H1 (cell line): ENCODE results near the gene JADE1. TPM values are rescaled to one million over a fixed set of nuclear protein-coding genes. Genes with fewer than 3 reads are reported as not detected.

Source experiments
- CTCF ChIA-PET: fragments of 300-600 bp; sonication (Branson Sonifier 250); formaldehyde crosslinking; loops from one replicate; lab custom pipeline; 2021; ENCODE audit not compliant: partially characterized antibody; lab: Charles Lee
- POLR2A ChIA-PET: fragments of 300-600 bp; sonication (Branson Sonifier 250); formaldehyde crosslinking; loops from one replicate; lab custom pipeline; 2021; ENCODE audit warnings: inconsistent platforms; ENCODE audit not compliant: partially characterized antibody; lab: Charles Lee
- DNase-seq, 2 experiments: peaks; one replicate each; pipeline versions ENCODE4 v3.0.0 to v3.0.0-alpha.2; 2010 to 2022; ENCODE audit warnings: low spot score in 2 of 2, low read depth in 1 of 2, mixed read lengths in 1 of 2
- FAIRE-seq: peaks from 2 replicates; lab custom pipeline; 2011; peaks lifted over from hg19 to GRCh38; lab: Jason Lieb, UNC
- H2AFZ ChIP-seq: 2 replicates; pipeline ENCODE4 v1.8.1; 2012; ENCODE audit warnings: low read length, inconsistent platforms
- H2AK5ac ChIP-seq: 2 replicates; pipeline ENCODE4 v1.6.1; 2013; ENCODE audit warnings: low read depth, low read length
- H2BK120ac ChIP-seq: replicated peaks from 2 replicates; pipeline ENCODE3; 2013; ENCODE audit warnings: low read depth, low read length, inconsistent platforms
- H2BK12ac ChIP-seq: 2 replicates; pipeline ENCODE4 v1.6.1; 2013; ENCODE audit warnings: low read depth, low read length
- H2BK15ac ChIP-seq: 2 replicates; pipeline ENCODE4 v1.6.1; 2013; ENCODE audit warnings: low read length
- H2BK20ac ChIP-seq: 2 replicates; pipeline ENCODE4 v1.6.1; 2013; ENCODE audit warnings: low read length
- H2BK5ac ChIP-seq: 2 replicates; pipeline ENCODE4 v1.6.1; 2013; ENCODE audit warnings: low read depth, low read length
- H3K14ac ChIP-seq: 2 replicates; pipeline ENCODE4 v1.6.1; 2013; ENCODE audit warnings: inconsistent platforms; ENCODE audit not compliant: insufficient read length
- H3K18ac ChIP-seq: 2 replicates; pipeline ENCODE4 v1.6.1; 2013; ENCODE audit warnings: low read length; ENCODE audit errors: extremely low read depth
- H3K23ac ChIP-seq: 2 replicates; pipeline ENCODE4 v1.6.1; 2013; ENCODE audit warnings: inconsistent platforms; ENCODE audit not compliant: insufficient read length
- H3K23me2 ChIP-seq: 2 replicates; pipeline ENCODE4 v1.6.1; 2013; ENCODE audit warnings: low read depth, low read length
- H3K27ac ChIP-seq: 2 replicates; pipeline ENCODE4 v1.6.1; 2011; ENCODE audit warnings: low read depth, low read length, inconsistent platforms
- H3K27me3 ChIP-seq, 4 experiments: replicated peaks in 1 of 4; 1 replicate in 1 of 4; 2 replicates in 3 of 4; pipeline versions ENCODE4 v1.6.1 to v1.8.1; 2011 to 2013; ENCODE audit warnings: low read length in 3 of 4, mild to moderate bottlenecking in 3 of 4, inconsistent platforms in 2 of 4, mixed read lengths in 2 of 4, moderate library complexity in 1 of 4; ENCODE audit not compliant: control insufficient read depth in 3 of 4, insufficient read depth in 3 of 4; ENCODE audit errors: extremely low read depth in 1 of 4
- H3K36me3 ChIP-seq, 4 experiments: 2 replicates each; pipeline versions ENCODE4 v1.6.1 to v1.8.1; 2011 to 2013; ENCODE audit warnings: mild to moderate bottlenecking in 4 of 4, low read length in 3 of 4, moderate library complexity in 2 of 4, control low read depth in 1 of 4, inconsistent platforms in 1 of 4; ENCODE audit not compliant: insufficient read depth in 4 of 4, control insufficient read depth in 2 of 4
- H3K4ac ChIP-seq: replicated peaks from 2 replicates; pipeline ENCODE3; 2013; ENCODE audit warnings: low read length, low read depth, mixed read lengths, inconsistent platforms; ENCODE audit not compliant: insufficient read length
- H3K4me1 ChIP-seq, 4 experiments: replicated peaks in 1 of 4; 1 replicate in 1 of 4; 2 replicates in 3 of 4; pipeline versions ENCODE4 v1.6.1 to v1.8.1; 2011 to 2013; ENCODE audit warnings: low read length in 3 of 4, inconsistent platforms in 2 of 4, mixed read lengths in 1 of 4; ENCODE audit not compliant: insufficient read depth in 4 of 4, control insufficient read depth in 3 of 4
- H3K4me2 ChIP-seq, 2 experiments: 2 replicates each; pipeline versions ENCODE4 v1.6.1 to v1.8.1; 2011 to 2013; ENCODE audit warnings: low read depth in 2 of 2, low read length in 2 of 2, control low read depth in 1 of 2, inconsistent platforms in 1 of 2, mild to moderate bottlenecking in 1 of 2; ENCODE audit not compliant: insufficient read depth in 1 of 2
- H3K4me3 ChIP-seq, 4 experiments: fragments of 200-600, 300-600 bp in 1 of 4; sonication (generic), shearing (Covaris generic), sonication (Bioruptor Twin) in 1 of 4; 2 replicates each; pipeline versions ENCODE4 v1.5.1 to v1.8.1; 2011 to 2016; ENCODE audit warnings: low read length in 4 of 4, low read depth in 3 of 4, control low read depth in 2 of 4, inconsistent platforms in 2 of 4, mild to moderate bottlenecking in 2 of 4, mixed read lengths in 1 of 4, moderate library complexity in 1 of 4; ENCODE audit not compliant: insufficient read depth in 2 of 4; ENCODE audit errors: extremely low read depth in 1 of 4
- H3K56ac ChIP-seq: replicated peaks from 2 replicates; pipeline ENCODE3; 2013; ENCODE audit warnings: low read depth, mild to moderate bottlenecking, mixed read lengths, low read length, inconsistent platforms; ENCODE audit not compliant: insufficient read length
- H3K79me1 ChIP-seq: 2 replicates; pipeline ENCODE4 v1.6.1; 2013; ENCODE audit warnings: low read depth, low read length, control low read depth
- H3K79me2 ChIP-seq, 2 experiments: 2 replicates each; pipeline versions ENCODE4 v1.6.1 to v1.8.1; 2012 to 2013; ENCODE audit warnings: low read length in 2 of 2, mild to moderate bottlenecking in 2 of 2, inconsistent platforms in 1 of 2; ENCODE audit not compliant: insufficient read depth in 2 of 2, control insufficient read depth in 1 of 2
- H3K9ac ChIP-seq, 4 experiments: replicated peaks in 1 of 4; 1 replicate in 1 of 4; 2 replicates in 3 of 4; pipeline versions ENCODE4 v1.6.1 to v1.8.1; 2011 to 2013; ENCODE audit warnings: low read depth in 3 of 4, low read length in 3 of 4, control low read depth in 2 of 4, mild to moderate bottlenecking in 2 of 4, moderate library complexity in 2 of 4, inconsistent platforms in 1 of 4; ENCODE audit errors: extremely low read depth in 1 of 4
- H3K9me3 ChIP-seq, 2 experiments: 2 replicates each; pipeline versions ENCODE4 v1.6.1 to v1.8.1; 2012 to 2013; ENCODE audit warnings: mild to moderate bottlenecking in 2 of 2, moderate library complexity in 2 of 2, control low read depth in 1 of 2, inconsistent platforms in 1 of 2, low read depth in 1 of 2, low read length in 1 of 2, mixed read lengths in 1 of 2; ENCODE audit not compliant: insufficient read depth in 2 of 2
- H4K20me1 ChIP-seq, 2 experiments: replicated peaks in 1 of 2; 2 replicates each; pipeline versions ENCODE3 to v1.8.1; 2011 to 2013; ENCODE audit warnings: inconsistent platforms in 2 of 2, low read length in 2 of 2, mild to moderate bottlenecking in 1 of 2; ENCODE audit not compliant: insufficient read depth in 2 of 2, control insufficient read depth in 1 of 2
- H4K5ac ChIP-seq: 2 replicates; pipeline ENCODE4 v1.6.1; 2013; ENCODE audit warnings: low read length, low read depth, mixed read lengths, inconsistent platforms; ENCODE audit not compliant: insufficient read length
- H4K8ac ChIP-seq: 2 replicates; pipeline ENCODE4 v1.8.0; 2013; ENCODE audit warnings: mild to moderate bottlenecking, moderate library complexity, low read length, inconsistent platforms; ENCODE audit not compliant: insufficient read depth; ENCODE audit errors: extremely low read depth
- H4K91ac ChIP-seq: replicated peaks from 2 replicates; pipeline ENCODE3; 2013; ENCODE audit warnings: low read length, mixed read lengths, inconsistent platforms; ENCODE audit not compliant: insufficient read length
- ATF3 ChIP-seq: IDR thresholded peaks from 2 replicates; pipeline ENCODE4 v1.6.1; 2011; ENCODE audit warnings: low read depth, mild to moderate bottlenecking, low read length; ENCODE audit not compliant: insufficient read depth
- CHD1 ChIP-seq: IDR thresholded peaks from 2 replicates; pipeline ENCODE4 v1.6.1; 2012; ENCODE audit warnings: low read depth, low read length, improper control_type of control experiment
- JUND ChIP-seq: IDR thresholded peaks from 2 replicates; pipeline ENCODE4 v1.6.1; 2011; ENCODE audit warnings: mild to moderate bottlenecking, improper control_type of control experiment, low read length
- NANOG ChIP-seq: IDR thresholded peaks from 2 replicates; pipeline ENCODE4 v1.6.1; 2011; ENCODE audit warnings: low read length, low read depth, mild to moderate bottlenecking, inconsistent platforms; ENCODE audit not compliant: insufficient read depth, poor library complexity, severe bottlenecking
- RAD21 ChIP-seq, 2 experiments: IDR thresholded peaks in 1 of 2; conservative IDR thresholded peaks in 1 of 2; 2 replicates each; pipeline ENCODE4 v1.6.1; 2011; ENCODE audit warnings: low read depth in 2 of 2, low read length in 2 of 2, improper control_type of control experiment in 1 of 2, inconsistent platforms in 1 of 2, mild to moderate bottlenecking in 1 of 2, moderate library complexity in 1 of 2
- RBBP5 ChIP-seq: IDR thresholded peaks from 2 replicates; pipeline ENCODE4 v1.7.1; 2012; ENCODE audit warnings: low read depth, mild to moderate bottlenecking, inconsistent platforms, low read length, moderate library complexity, borderline replicate concordance
- SIN3A ChIP-seq, 2 experiments: IDR thresholded peaks in 1 of 2; conservative IDR thresholded peaks in 1 of 2; 2 replicates each; pipeline ENCODE4 v1.6.1; 2011 to 2012; ENCODE audit warnings: low read length in 2 of 2, improper control_type of control experiment in 1 of 2, low read depth in 1 of 2, mild to moderate bottlenecking in 1 of 2
- TAF7 ChIP-seq: optimal IDR thresholded peaks from 2 replicates; pipeline ENCODE3; 2011; ENCODE audit warnings: low read depth, mild to moderate bottlenecking, inconsistent platforms, low read length, moderate library complexity, borderline replicate concordance
- YY1 ChIP-seq: IDR thresholded peaks from 2 replicates; pipeline ENCODE4 v1.6.1; 2011; ENCODE audit warnings: low read depth, mild to moderate bottlenecking, low read length
- WGBS, 2 experiments: shearing (Covaris generic) in 1 of 2; methylation state at CpG; one replicate each; pipeline versions ENCODE4 v1.1.6 to v1.1.7; 2013 to 2015; ENCODE audit warnings: low lambda C conversion rate in 2 of 2, mixed read lengths in 2 of 2, inconsistent platforms in 1 of 2, low coverage in 1 of 2, missing lambda C conversion rate in 1 of 2; ENCODE audit not compliant: insufficient replicate concordance in 2 of 2, insufficient coverage in 1 of 2, insufficient read length in 1 of 2; ENCODE audit errors: extremely low coverage in 1 of 2, missing lambda C conversion rate in 1 of 2; 5-methylcytosine and 5-hydroxymethylcytosine counted together
- polyA plus RNA-seq, 7 experiments: library from polyadenylated mRNA; depleted of rRNA in 3 of 7; stranded (reverse) in 5 of 7; unstranded in 2 of 7; fragments of >200 nt in 5 of 7; fragments of 200-250 nt in 2 of 7; gene quantifications; 1 replicate in 5 of 7; 2 replicates in 1 of 7; 4 replicates in 1 of 7; pipeline versions ENCODE4 v1.2.1 to v1.2.3, GENCODE V29; 2011 to 2013; ENCODE audit warnings: missing spikeins in 2 of 7, mixed read lengths in 2 of 7
- total RNA-seq: library from RNA; stranded (reverse); fragmentation: NEBNext Ultra II Directional; extraction: Animal tissue kit (Norgen Biotek cat#: 25700); gene quantifications from 2 replicates; pipeline ENCODE4 v1.2.1, GENCODE V29; 2021

Gene JADE1
- total and polyA plus RNA-seq, 2 of the 8 experiments (the other 6 are each of a cell fraction or from before 2014, with no cell fraction given), result 37.7 to 213 TPM

GRCh38 chr4:128782076-128782715 is 27.3 kb upstream of the JADE1 start:
- H4K20me1 ChIP-seq, result no peaks in the 10 kb centered on the region
- no peak for DNase-seq
- H3K9me3 ChIP-seq, result no peaks in the 10 kb centered on the region; a peak in 1 of 4 replicates
- WGBS, 2 experiments, result 73% methylated on average over 3 of the region's 3 CpGs; no CpG with 5 or more reads in 1 of the 2 experiments
- no peak overlapping the region for H3K18ac ChIP-seq
- H4K5ac ChIP-seq, result no peak overlapping the region
- H3K79me1 ChIP-seq, result no peaks in the 10 kb centered on the region
- H2BK120ac ChIP-seq, result no peak overlapping the region
- no peak overlapping the region for H3K4me3 ChIP-seq
- no peak overlapping the region for H3K9ac ChIP-seq
- no peak overlapping the region for H2BK5ac ChIP-seq
- no peaks in the 10 kb centered on the region for H3K79me2 ChIP-seq
- no peak overlapping the region for H3K14ac ChIP-seq
- H3K56ac ChIP-seq, result no peak overlapping the region
- H3K4me1 ChIP-seq, result peaks cover 0 to 3% (median 0%) of the 10 kb centered on the region in 4 experiments; a peak in 1 of 7 replicates
- H2BK20ac ChIP-seq, result peak overlapping the region; percentile 43; the same call in 1 of the 2 replicates
- no peak overlapping the region for H4K91ac ChIP-seq
- CTCF ChIA-PET, result interaction anchor here (0.6 to 2.6 kb wide), 17 partner anchors 13 to 1856 kb away, joined by 3 to 9 read pairs (median 4); partner anchors contain the start of gene JADE1
- H3K36me3 ChIP-seq, result no peaks in the 10 kb centered on the region
- no peak overlapping the region for H2BK12ac ChIP-seq
- H3K23ac ChIP-seq, result no peak overlapping the region
- no peak overlapping the region for H3K27ac ChIP-seq
- no peaks in the 10 kb centered on the region for H3K27me3 ChIP-seq
- no peaks in the 10 kb centered on the region for H3K23me2 ChIP-seq
- H3K4ac ChIP-seq, result no peak overlapping the region
- no peak overlapping the region for H2BK15ac ChIP-seq
- peak overlapping the region; percentile 2; the same call in 1 of the 2 replicates for H2AFZ ChIP-seq
- H4K8ac ChIP-seq, result no peak overlapping the region
- POLR2A ChIA-PET, result interaction anchor here (0.6 to 1.8 kb wide), 2 partner anchors 28 to 30 kb away, joined by 3 to 7 read pairs; partner anchors contain the start of gene JADE1
- peak; percentile 75 for FAIRE-seq
- no peak overlapping the region for H2AK5ac ChIP-seq
- H3K4me2 ChIP-seq, result no peak overlapping the region
- peak; percentile 81 to 82 for TF ChIP-seq RAD21 (IDR thresholded peaks at IDR 0.05 in 1 of 2, conservative IDR thresholded peaks at IDR 0.05 in 1 of 2; ENCODE audit: low read depth in 2 of 2, low read length in 2 of 2)
- no peak for TF ChIP-seq SIN3A (conservative IDR thresholded peaks at IDR 0.05 in 1 of 2, IDR thresholded peaks at IDR 0.05 in 1 of 2; ENCODE audit: low read depth in 1 of 2, low read length in 2 of 2)
- TF ChIP-seq NANOG, result no peak
- no peak for TF ChIP-seq ATF3
- TF ChIP-seq JUND, result no peak
- no peak for TF ChIP-seq RBBP5
- TF ChIP-seq TAF7, result no peak
- TF ChIP-seq YY1, result 0 out of 2 replicates have a peak, but pooled peaks have one; percentile 44
- TF ChIP-seq CHD1, result no peak
